Neural crest cell (in vitro differentiated cells): ENCODE measurements around the gene WBP2. TPM values are rescaled to one million over a fixed set of nuclear protein-coding genes. Genes with fewer than 3 reads are reported as not detected.

Experiments used
- DNase-seq: peaks from one replicate; pipeline ENCODE4 v3.0.0; 2021; ENCODE audit warnings: low read depth, mixed read lengths, low spot score
- H3K27ac Mint-ChIP-seq: one replicate; pipeline ENCODE4 v1.8.0; 2021; ENCODE audit warnings: mild to moderate bottlenecking, mixed read lengths; ENCODE audit not compliant: unreplicated experiment
- H3K27me3 Mint-ChIP-seq: 2 replicates; pipeline ENCODE4 v1.8.0; 2021; ENCODE audit warnings: low read depth, mild to moderate bottlenecking, mixed read lengths
- H3K36me3 Mint-ChIP-seq: 2 replicates; pipeline ENCODE4 v1.8.0; 2021; ENCODE audit warnings: low read depth, mild to moderate bottlenecking, mixed read lengths
- H3K4me1 Mint-ChIP-seq: 2 replicates; pipeline ENCODE4 v1.8.0; 2021; ENCODE audit warnings: mixed read lengths
- H3K4me3 Mint-ChIP-seq: one replicate; pipeline ENCODE4 v1.8.0; 2021; ENCODE audit warnings: mild to moderate bottlenecking, mixed read lengths
- H3K9me3 Mint-ChIP-seq: 2 replicates; pipeline ENCODE4 v1.8.0; 2021; ENCODE audit warnings: mixed read lengths
- CTCF ChIP-seq: fragments of 200-600 bp; sonication (generic); conservative IDR thresholded peaks from 2 replicates; pipeline ENCODE4 v1.5.0; 2021; ENCODE audit warnings: antibody characterized with exemption, mild to moderate bottlenecking
- total RNA-seq: library from RNA; stranded (reverse); gene quantifications from 2 replicates; pipeline ENCODE4 v1.2.1, GENCODE V29; 2021

WBP2 gene
- total RNA-seq, 1 donor from 2014 or later = 49.3 TPM

DNA sequence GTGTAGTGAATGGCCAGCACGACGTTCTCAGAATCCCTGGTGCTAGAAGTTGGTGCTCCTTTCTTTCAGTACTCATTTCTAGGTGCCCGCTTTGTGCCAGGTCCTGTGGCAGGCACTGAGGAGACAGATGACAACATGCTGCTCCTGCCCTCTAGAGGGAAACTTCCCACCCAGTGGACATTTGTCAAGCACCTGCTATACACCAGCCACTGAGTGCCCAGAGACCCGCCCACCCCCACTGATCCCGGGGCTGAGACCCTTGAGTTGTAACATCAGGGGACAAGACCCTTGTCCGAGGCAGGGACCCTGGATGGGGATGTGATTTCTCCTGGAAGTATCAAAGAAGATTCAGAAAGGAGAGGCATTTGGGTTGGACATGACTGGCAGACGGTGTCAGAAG, 36.0 kb downstream of the WBP2 start:
- no peaks in the 10 kb centered on the region for H3K9me3 Mint-ChIP-seq
- peaks cover 9% of the 10 kb centered on the region for H3K36me3 Mint-ChIP-seq
- H3K4me3 Mint-ChIP-seq = no peak overlapping the region
- no peak for DNase-seq
- no peak for TF ChIP-seq CTCF
- no peaks in the 10 kb centered on the region for H3K27me3 Mint-ChIP-seq
- H3K4me1 Mint-ChIP-seq = no peaks in the 10 kb centered on the region
- H3K27ac Mint-ChIP-seq = peak overlapping the region; percentile 67

DNA sequence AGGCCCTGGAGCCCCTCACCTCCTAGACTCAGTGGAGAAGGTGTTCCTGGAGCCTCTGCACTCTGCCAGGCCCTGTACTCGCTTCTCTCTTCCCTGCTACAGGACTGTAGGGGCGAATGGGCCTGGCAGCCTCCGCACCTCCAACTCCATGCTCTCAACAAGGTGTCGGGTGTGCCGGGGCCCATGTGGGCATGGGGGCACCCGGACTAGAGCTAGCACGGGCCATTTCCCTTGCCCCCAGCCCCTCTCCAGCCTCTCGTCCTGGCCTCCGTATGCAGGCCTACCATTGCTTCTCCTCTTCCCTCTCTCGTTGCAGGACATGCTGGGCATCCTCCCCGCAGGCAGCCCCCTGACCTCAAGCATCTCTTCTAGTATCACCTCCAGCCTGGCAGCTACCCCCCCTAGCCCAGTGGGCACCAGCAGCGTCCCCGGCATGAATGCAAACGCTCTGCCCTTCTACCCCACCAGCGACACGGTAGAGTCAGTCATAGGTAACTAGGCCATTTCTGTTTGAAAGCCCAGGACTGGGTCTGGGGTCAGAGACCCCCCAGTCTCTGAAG, 36.7 kb downstream of the WBP2 start:
- TF ChIP-seq CTCF = no peak
- H3K27me3 Mint-ChIP-seq = no peaks in the 10 kb centered on the region

GRCh38 chr17:75817571-75817970, 37.6 kb downstream of the WBP2 start:
- no peaks in the 10 kb centered on the region for H3K4me1 Mint-ChIP-seq
- no peak for TF ChIP-seq CTCF
- DNase-seq = no peak
- no peaks in the 10 kb centered on the region for H3K27me3 Mint-ChIP-seq
- no peaks in the 10 kb centered on the region for H3K9me3 Mint-ChIP-seq
- no peak overlapping the region for H3K27ac Mint-ChIP-seq
- no peak overlapping the region for H3K4me3 Mint-ChIP-seq
- H3K36me3 Mint-ChIP-seq = peaks cover 10% of the 10 kb centered on the region

More for the DNA sequence above, 36.7 kb downstream of the WBP2 start:
- Mint-ChIP-seq H3K27ac (no peak overlapping the region), H3K4me3 (no peak overlapping the region), H3K4me1 (no peaks in the 10 kb centered on the region), H3K9me3 (no peaks in the 10 kb centered on the region), H3K36me3 (peaks cover 9% of the 10 kb centered on the region)
- no peak for DNase-seq

GRCh38 chr17:75816693-75817092, 38.4 kb downstream of the WBP2 start:
- Mint-ChIP-seq H3K27me3 (no peaks in the 10 kb centered on the region), H3K4me1 (no peaks in the 10 kb centered on the region), H3K36me3 (peaks cover 12% of the 10 kb centered on the region), H3K4me3 (no peak overlapping the region), H3K9me3 (no peaks in the 10 kb centered on the region), H3K27ac (no peak overlapping the region)
- no peak for TF ChIP-seq CTCF
- no peak for DNase-seq

DNA sequence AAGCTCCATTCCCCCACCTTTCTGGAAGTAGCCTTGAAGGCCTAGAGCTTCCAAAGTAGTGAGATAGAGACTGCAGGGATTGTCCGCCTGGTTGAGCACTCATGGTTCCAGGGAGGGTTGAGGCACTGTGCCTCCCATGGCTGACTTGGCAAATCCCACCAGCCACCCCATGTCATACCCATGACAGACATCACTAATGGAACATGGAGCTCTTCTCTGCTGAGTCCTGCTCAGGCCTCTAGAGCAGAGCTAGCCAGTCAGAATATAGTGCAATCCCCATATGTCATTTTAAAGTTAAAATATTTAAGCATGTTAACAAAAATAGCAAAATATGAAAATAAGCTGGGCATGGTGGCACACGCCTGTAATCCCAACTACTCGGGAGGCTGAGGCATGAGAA, 39.7 kb downstream of the WBP2 start:
- Mint-ChIP-seq H3K4me1 (no peaks in the 10 kb centered on the region), H3K9me3 (no peaks in the 10 kb centered on the region), H3K27ac (no peak overlapping the region), H3K4me3 (no peak overlapping the region), H3K27me3 (no peaks in the 10 kb centered on the region), H3K36me3 (peaks cover 5% of the 10 kb centered on the region)
- DNase-seq = no peak
- TF ChIP-seq CTCF = no peak
